ENCODE results near the gene SV2B.
A peak's percentile ranks its signal among the peaks of the same experiment; 100 is the strongest.

SV2B gene

DNA sequence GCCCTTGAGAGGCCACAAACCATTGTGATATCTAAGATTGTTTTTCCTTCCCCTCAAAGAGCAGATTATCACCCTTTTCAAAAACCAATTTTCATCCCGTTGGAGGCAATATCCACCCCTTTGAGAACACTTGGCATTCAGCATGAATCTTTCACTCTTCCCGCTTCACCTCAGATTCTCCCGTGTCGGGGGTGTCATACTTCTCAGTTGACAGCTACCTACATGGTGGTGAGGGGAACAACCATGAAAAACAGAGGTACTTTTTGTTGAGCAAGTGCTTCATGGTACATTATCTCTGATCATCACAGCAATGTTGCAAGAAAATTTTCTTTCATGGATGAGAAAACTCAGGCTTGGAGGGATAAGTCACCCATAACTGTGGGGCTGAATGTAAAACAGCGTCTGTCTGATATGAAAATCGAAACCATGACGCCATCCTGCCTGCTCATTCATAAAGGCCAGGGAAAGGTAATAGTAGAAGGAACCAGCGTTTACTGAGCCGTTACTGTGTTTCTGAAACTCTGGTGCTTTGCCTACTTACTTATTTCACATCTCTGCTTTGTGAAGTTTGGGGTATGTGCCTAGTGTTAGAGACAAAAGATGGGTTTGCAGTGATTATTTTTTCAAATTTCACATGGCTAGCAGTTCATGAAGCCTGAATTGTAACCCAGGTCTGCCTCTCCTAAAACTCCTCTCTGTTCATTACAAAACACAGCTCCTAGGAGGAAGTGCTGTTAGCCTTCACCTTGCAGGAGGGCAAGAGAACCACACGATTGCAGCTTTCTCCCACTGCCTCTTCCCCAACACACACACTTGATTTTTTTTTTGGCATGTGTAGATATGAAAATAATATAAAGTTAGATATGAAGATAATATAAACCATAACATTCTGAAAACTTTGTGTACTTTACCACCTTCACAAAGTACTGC is 35.4 kb downstream of the SV2B start:
- no peak overlapping the region for H3K4me3 ChIP-seq (ENCODE audit: low read depth, low read length)
- TF ChIP-seq, protein P1, sequence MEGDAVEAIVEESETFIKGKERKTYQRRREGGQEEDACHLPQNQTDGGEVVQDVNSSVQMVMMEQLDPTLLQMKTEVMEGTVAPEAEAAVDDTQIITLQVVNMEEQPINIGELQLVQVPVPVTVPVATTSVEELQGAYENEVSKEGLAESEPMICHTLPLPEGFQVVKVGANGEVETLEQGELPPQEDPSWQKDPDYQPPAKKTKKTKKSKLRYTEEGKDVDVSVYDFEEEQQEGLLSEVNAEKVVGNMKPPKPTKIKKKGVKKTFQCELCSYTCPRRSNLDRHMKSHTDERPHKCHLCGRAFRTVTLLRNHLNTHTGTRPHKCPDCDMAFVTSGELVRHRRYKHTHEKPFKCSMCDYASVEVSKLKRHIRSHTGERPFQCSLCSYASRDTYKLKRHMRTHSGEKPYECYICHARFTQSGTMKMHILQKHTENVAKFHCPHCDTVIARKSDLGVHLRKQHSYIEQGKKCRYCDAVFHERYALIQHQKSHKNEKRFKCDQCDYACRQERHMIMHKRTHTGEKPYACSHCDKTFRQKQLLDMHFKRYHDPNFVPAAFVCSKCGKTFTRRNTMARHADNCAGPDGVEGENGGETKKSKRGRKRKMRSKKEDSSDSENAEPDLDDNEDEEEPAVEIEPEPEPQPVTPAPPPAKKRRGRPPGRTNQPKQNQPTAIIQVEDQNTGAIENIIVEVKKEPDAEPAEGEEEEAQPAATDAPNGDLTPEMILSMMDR (IDR thresholded peaks at IDR 0.05; ENCODE audit: borderline replicate concordance, insufficient read depth, low read depth, low read length) = no peak

DNA sequence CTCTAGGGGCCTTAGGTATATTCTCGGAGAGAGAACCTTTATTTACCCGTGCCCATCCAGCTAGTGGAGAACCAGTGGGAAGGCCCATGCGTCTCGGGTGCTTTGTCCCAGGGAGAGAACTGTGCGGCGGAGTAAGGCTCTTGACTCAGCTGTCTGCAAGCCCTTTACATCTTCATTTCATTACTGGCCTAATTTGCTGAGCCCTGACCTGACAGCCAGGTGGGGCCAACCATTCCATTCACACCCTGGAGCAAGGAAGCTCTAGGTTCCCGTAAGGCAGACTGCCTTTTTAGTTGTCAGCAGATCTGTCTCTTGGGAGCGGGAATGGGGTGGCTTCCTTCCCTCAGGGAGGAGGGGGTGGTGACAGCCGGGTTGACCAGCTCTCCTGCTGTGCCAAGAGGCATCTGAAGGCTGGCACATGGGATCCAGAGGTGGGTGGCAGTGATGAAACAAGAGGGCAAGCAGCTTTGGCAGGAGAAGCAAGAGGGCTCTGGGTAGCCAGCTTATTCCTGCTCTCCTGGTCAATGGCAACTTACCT is 36.4 kb downstream of the SV2B start:
- TF ChIP-seq, protein P1 (IDR thresholded peaks at IDR 0.05; ENCODE audit: borderline replicate concordance, insufficient read depth, low read depth, low read length) = no peak
- H3K4me3 ChIP-seq (ENCODE audit: low read depth, low read length) = no peak overlapping the region

DNA sequence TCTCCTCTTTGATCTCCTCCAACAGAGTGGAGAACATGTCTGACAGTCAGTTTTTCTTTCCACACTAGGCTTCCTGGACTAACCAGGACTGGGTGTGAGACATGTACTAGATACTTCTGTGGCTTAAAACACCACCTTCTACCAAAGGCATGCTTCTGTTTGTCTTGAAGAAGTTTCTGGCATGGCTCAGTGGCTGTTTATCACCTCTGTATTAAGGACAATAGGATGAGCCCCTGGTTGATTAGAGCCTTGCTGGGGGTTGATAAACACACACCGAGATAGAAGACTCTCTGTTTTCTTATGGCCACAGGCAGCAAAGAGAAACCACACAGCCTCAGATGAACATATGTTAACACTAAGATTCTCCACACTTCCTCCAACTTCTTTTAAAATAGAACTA is 40.5 kb downstream of the SV2B start:
- H3K4me3 ChIP-seq (ENCODE audit: low read depth, low read length) = no peak overlapping the region
- TF ChIP-seq, protein P1 (IDR thresholded peaks at IDR 0.05; ENCODE audit: borderline replicate concordance, insufficient read depth, low read depth, low read length) = no peak

DNA sequence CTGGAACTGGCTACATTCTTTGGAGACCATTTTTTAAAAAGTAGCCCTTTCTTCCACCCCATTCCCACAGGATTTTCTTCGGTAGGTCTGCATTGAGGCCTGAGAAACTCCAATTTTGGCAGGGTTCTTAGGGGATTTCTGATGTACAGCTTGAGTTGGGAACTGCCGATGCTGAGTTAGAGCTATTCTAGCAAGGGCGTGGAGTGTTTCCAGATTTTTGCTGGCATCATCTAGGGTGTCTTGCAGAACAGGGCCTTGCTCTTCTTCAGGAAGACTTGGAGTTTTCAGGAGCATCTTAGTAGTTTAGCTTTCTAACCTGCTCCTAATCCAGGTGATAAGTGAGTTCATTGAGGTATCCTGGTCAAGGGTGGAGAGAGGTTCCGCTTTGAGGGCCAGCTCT is 41.0 kb downstream of the SV2B start:
- H3K4me3 ChIP-seq (ENCODE audit: low read depth, low read length) = no peak overlapping the region

DNA sequence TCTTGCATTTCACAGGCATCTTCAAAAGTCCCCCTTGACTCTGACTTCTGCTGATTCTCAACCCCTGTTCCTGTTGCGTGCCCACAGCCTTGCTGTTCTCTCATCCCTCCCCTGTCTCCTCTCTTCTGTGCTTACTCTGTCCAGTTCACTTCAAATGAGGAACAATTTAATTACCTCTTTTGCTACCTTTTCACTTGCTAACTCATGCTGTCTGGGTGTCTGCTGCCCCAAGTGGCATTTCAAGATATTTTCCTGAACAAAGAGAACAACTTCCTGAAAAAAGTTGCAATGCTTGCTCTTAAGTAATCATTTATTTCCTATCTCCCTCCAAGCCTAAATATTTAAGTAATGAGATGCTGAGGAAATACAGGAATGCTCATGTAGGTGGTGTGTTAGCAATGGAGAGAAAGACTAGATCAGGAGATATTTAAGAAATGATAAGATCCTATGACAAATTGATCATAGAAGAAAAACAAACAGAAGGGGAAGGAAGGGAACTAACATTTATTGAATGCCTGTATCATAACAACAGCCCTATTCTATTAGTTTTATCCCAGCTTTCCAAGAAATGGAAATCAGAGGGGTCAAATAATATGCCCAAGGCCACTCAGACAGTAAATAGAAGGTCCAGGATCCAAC is 42.2 kb downstream of the SV2B start:
- no peak overlapping the region for H3K4me3 ChIP-seq (ENCODE audit: low read depth, low read length)
- TF ChIP-seq, protein P1 (IDR thresholded peaks at IDR 0.05; ENCODE audit: borderline replicate concordance, insufficient read depth, low read depth, low read length) = peak; percentile 53; the same call in 1 of the 2 replicates

More for the DNA sequence above, 41.0 kb downstream of the SV2B start:
- TF ChIP-seq, protein P1 (IDR thresholded peaks at IDR 0.05; ENCODE audit: borderline replicate concordance, insufficient read depth, low read depth, low read length) = no peak

DNA sequence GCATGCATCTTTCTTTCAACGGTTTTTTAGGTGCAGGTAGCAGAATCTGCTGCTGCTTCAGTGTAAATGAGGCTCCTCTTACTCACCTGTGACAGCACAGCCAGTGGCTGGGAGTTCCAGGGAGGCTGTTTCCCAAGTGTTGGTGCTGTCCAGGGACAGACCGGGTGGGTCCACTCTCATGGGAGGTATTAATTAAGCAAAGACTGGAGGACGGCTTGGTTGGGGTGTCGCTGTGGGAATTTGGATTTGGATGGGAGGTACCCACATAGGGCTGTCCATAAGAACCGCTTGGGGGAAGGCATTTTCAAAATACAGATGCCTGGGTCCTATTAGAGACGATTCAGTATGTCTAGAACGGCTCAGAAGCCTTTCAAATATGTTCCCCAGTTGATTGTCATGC is 42.9 kb downstream of the SV2B start:
- H3K4me3 ChIP-seq (ENCODE audit: low read depth, low read length) = no peak overlapping the region
- TF ChIP-seq, protein P1 (IDR thresholded peaks at IDR 0.05; ENCODE audit: borderline replicate concordance, insufficient read depth, low read depth, low read length) = no peak

Measured in GM12875 (cell line).